Measurements from ENCODE around the gene CDH12.
A peak's percentile ranks its signal among the peaks of the same experiment; 100 is the strongest.

Gene CDH12

GRCh38 chr5:21806271-21806670, 1046.9 kb downstream of the CDH12 start:
- no peak for DNase-seq

DNA sequence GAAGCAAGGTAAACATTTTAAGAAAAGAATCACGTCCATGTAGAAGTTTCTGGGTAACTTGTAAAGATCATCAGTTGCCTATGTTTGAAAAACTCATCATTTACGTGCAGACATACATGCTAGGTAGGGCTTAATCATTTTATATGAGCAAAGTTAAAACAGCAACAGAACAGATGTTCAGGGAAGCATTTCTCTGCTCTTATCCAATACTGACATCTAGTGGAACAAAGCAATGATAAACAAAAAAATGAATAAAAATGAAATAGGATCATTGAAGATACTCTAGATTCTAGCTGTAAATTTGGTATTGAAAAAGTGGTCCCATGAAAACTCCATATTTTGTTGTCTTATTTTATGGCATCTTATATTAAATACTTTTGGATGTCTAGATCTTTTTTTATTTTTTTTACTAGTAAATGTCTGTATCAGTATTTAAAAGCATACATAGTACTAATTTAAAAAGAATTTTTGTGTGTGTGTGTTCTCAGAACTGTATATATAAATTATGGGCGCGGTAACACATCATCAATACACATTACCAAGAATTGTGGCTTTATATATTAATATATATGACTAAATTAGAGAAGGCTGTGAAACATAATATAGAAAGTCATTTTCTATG, 1050.2 kb downstream of the CDH12 start:
- DNase-seq = peak; percentile 6

- no peak for DNase-seq
These were observed 1051.0 kb downstream of the CDH12 start for GRCh38 chr5:21802100-21802499.

DNA sequence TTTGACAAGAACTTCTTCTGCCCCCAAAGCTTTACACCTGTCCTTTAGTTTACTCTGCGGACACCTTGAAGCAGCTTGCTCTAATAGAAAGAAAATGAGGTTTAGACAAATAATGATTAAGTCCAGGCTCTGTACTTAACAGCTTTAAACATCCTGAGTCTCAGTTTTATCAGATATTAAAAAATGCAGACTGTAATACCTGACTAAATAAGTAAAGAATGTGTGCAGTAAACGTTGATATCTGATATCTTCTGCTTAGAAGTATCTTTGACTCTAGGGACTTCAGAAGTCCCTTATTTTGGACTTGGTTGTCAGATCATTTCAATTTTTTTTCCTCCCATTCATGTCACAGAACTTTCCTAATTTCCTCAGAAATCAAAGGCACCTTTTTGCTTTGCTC, 1060.4 kb downstream of the CDH12 start:
- DNase-seq = no peak

- DNase-seq = no peak
These were observed 1061.8 kb downstream of the CDH12 start for GRCh38 chr5:21791304-21791703.

GRCh38 chr5:21784487-21784886, 1068.7 kb downstream of the CDH12 start:
- DNase-seq = no peak

DNA sequence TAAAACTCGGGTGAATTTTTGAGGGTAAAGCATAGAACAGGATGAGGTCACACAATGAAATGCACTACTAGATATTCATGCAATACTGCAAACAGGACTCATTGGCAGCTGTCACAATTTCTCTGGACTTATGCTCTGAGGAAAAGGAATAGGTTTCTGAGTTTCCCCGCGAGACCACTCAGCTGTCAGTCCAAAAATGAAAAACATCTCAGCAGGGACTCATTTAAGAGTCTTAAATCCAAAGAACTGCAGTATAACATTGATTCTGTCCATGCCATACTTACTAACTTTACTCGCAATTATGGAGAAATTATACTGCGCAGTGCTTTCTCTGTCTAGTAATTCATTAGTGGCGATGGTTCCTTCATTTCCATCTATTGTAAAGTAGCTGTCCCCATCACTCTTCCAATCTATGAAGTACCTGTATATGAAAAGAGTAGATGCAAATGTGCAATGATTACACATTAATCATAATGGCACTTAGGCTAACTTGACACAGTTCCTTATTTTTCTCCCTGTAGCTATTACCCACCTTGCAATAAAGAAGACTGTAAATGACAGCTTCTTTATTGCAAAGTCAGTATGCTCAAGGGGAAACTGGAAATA, 1070.0 kb downstream of the CDH12 start:
- DNase-seq = no peak

DNA sequence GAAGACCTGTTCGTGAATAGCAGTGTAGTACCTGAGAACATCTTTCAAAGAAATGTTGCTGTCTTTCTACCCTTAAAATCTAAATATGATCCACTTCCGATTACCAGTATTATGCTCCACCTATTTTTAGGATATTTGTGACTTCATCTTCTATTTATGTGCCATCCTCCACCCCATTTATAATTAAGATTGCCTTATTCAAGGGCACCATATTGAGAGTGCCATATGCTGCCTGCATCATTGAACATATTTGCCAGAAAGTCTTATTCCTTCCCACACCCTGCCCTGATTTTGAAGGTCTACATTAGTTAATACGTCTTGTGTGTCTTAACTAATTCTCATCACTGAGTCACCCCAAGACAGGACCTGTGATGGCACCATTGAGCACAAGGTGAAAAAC, 1076.7 kb downstream of the CDH12 start:
- DNase-seq = no peak

- no peak for DNase-seq
These were observed 1078.3 kb downstream of the CDH12 start for GRCh38 chr5:21774801-21775200.

- DNase-seq = no peak
These were observed 1078.9 kb downstream of the CDH12 start for GRCh38 chr5:21774281-21774680.

DNA sequence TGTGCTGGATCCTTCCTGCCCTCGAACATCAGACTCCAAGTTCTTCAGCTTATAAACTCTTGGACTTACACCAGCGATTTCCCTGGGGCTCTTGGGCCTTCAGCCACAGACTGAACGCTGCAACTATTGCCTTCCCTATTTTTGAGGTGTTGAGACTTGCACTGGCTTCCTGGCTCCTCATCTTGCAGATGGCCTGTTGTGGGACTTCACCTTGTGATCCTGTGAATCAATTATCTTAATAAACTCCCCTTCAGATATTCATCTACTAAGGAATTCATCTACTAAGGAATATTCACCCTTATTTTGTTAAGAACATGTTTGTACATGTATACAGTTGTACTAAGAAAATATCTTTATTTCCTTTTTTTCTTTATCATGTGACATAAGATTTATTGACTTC, 1079.7 kb downstream of the CDH12 start:
- no peak for DNase-seq

- DNase-seq = no peak
These were observed 1087.7 kb downstream of the CDH12 start for GRCh38 chr5:21765406-21765805.

- DNase-seq = no peak
These were observed 1114.0 kb downstream of the CDH12 start for GRCh38 chr5:21739096-21739495.

DNA sequence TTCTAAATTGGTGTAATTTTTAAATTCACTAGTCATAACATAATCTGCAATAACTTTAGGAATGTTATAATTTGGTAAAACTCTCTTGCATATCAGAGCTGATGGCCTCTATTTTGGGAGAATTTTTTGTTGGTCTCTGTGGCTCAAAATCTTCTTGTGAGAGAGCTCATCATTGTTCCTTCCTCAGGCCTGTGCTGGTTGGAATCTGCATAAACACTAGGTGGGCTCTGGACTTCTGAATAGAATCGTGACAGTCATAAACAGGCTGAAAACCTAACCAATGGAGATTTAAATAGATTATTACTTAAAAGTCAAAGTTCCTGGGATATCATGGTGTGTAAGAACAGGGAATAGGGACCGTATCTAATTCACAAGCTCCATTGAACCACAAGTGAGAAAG, 1129.6 kb downstream of the CDH12 start:
- DNase-seq = no peak

DNA sequence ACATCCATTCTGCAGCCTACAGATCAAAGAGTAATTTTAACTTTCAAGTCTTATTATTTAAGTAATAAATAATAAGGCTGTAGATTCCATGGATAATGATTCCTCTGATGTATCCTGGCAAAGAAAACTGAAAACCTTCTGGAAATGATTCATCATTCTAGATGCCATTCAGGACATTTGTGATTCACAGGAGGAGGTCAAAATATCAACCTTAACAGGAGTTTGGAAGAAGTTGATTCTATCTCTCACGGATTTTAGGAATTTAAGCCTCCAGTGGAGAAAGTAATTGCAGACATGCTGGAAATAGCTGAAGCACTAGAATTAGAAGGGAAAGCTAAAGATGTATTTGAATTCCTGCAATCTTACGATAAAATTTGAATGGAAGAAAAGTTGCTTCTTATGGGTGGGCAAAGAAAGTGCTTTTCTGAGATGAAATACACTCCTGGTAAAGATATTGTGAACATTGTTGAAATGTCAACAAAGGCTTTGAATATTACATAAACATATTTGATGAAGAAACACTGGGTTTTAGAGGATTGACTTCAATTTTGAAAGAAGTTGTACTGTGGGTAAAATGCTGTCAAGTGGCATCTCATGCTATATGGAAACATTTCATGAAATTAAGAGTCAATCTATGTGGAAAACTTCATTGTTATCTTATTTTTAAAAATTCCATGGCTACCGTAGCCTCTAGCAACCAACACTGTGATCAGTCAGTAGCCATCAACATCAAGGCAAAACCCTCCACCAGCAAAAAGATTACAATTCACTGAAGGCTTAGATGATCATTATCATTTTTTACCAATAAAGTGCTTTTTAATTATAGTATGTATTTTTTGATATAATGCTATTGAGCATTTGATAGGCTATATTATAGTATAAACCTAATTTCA, 1141.0 kb downstream of the CDH12 start:
- no peak for DNase-seq

DNA sequence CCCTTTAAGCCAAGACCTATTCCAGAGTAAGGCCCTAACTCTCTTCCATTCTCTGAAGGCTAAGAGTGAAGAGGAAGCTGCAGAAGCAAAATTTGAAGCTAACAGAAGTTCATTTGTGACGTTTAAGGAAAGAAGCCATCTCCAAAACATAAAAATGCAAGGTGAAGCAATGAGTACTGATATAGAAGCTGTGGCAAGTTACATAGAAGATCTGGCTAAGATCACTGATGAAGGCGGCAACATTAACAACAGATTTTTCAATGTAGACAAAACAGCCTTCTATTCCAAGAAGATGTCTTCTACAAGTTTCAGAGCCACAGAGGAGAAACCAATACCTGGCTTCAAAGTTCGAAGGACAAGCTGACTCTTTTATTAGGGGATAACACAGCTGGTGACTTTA, 1143.4 kb downstream of the CDH12 start:
- no peak for DNase-seq

DNA sequence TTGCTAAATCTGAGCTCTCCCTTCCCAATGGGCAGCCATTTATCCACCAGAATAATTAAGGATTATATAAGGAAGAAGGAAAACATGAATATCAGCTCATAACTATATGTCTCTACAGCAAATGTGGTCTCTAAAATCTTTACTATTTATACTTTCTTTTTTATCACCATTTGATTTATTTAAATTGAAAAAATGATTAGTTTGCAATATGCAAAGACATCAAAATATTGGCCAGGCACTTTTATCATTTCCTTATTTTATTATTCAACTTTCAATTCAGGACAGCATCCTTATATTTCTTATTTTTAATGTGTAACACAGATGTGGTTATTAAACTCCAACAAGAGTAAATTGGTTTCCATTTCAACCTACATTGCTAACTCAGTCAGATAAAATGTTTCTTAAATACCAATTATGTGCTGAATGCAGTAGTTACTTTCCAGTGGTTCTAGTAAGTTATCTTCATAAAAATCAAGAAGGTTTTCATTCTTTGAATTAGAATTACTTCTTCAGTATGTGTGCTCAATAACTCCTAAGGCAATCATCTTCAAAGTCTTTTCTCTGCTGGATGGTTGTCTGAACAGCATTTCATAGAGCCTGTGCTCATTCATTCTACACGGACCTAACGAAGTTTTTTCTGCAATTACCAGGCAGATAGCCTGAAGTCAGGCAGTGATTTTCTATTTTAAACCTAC, 1148.0 kb downstream of the CDH12 start:
- no peak for DNase-seq

DNA sequence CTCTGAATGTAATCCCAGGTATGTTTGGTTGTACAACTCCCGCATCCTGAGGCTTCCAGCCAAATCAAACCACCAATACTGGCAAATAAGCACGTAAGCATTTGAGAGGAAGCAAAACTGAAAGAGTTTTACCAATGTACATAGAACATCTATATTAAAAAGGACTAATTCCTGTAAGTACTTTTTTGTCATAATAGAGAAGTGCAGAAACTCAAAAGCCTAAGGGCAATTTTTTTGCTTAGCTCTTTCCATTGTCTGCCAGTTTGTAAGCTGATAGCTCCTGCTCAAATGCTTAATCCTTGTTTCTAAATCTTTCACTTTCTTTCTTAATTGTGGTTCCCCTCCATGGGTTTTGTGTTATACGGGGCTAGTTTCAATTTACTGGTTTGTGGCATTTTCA, 1151.8 kb downstream of the CDH12 start:
- no peak for DNase-seq
